K562 (cell line): Measurements from ENCODE around the gene TAS2R41. TPM values are rescaled to one million over a fixed set of nuclear protein-coding genes. Genes with fewer than 3 reads are reported as not detected.
A peak's percentile ranks its signal among the peaks of the same experiment; 100 is the strongest.

Experiments used
- CBFA2T3 ChIP-seq: fragments of 450-650 bp; IDR thresholded peaks from 2 replicates; pipeline ENCODE4 v1.6.1; 2017
- CREM ChIP-seq: IDR thresholded peaks from 2 replicates; pipeline ENCODE4 v1.6.1; 2014; ENCODE audit warnings: antibody characterized with exemption, low read depth
- DPF2 ChIP-seq: fragments of 450-650 bp; IDR thresholded peaks from 2 replicates; pipeline ENCODE4 v1.6.1; 2016
- EHMT2 ChIP-seq: fragments of 450-650 bp; IDR thresholded peaks from 2 replicates; pipeline ENCODE4 v1.6.1; 2018; ENCODE audit warnings: antibody characterized with exemption
- FOXA1 ChIP-seq: fragments of 450-650 bp; IDR thresholded peaks from 2 replicates; pipeline ENCODE4 v1.6.1; 2016; ENCODE audit warnings: mild to moderate bottlenecking, borderline replicate concordance
- HMBOX1 ChIP-seq: sonication (generic); IDR thresholded peaks from 2 replicates; pipeline ENCODE4 v1.6.1; 2016
- MITF ChIP-seq: IDR thresholded peaks from 2 replicates; pipeline ENCODE4 v1.6.1; 2014; ENCODE audit warnings: antibody characterized with exemption
- RBM15 ChIP-seq: fragments of 200-400 bp; formaldehyde crosslinking; IDR thresholded peaks from 2 replicates; pipeline ENCODE4 v1.6.1; 2018; ENCODE audit warnings: mild to moderate bottlenecking, low read length, moderate library complexity; ENCODE audit not compliant: insufficient read depth
- TAL1 ChIP-seq: fragments of 450-650 bp; IDR thresholded peaks from 2 replicates; pipeline ENCODE4 v1.6.1; 2016; ENCODE audit warnings: mild to moderate bottlenecking
- TEAD4 ChIP-seq, 2 experiments: sonication (generic) in 1 of 2; formaldehyde crosslinking in 1 of 2; IDR thresholded peaks; 2 replicates each; pipeline versions ENCODE4 v1.6.1 to v1.8.0; 2012 to 2022; ENCODE audit warnings: borderline replicate concordance in 1 of 2, inconsistent platforms in 1 of 2, low read length in 1 of 2, mild to moderate bottlenecking in 1 of 2, missing genetic modification reagents in 1 of 2
- USF2 ChIP-seq: sonication (generic); formaldehyde crosslinking; IDR thresholded peaks from 2 replicates; pipeline ENCODE4 v1.5.0; 2020; ENCODE audit warnings: missing genetic modification reagents
- ZFP1 ChIP-seq: fragments of 450-650 bp; formaldehyde crosslinking; IDR thresholded peaks from 2 replicates; pipeline ENCODE4 v1.4.0; 2020; ENCODE audit warnings: mild to moderate bottlenecking, mixed read lengths
- polyA plus RNA-seq, 8 experiments: library from polyadenylated mRNA; depleted of rRNA in 4 of 8; stranded (reverse) in 5 of 8; unstranded in 3 of 8; fragments of >200 nt; fragmentation: Nextera tagmentation in 2 of 8; fragmentation: Illumina TruSeq in 1 of 8; extraction: Ambion mirVana in 2 of 8; extraction: Trizol in 1 of 8; gene quantifications; 2 replicates each; pipeline versions ENCODE4 v1.2.1 to v1.2.3, GENCODE V29; 2011 to 2014; ENCODE audit warnings: inconsistent platforms in 1 of 8, missing spikeins in 1 of 8
- total RNA-seq, 7 experiments: library from RNA; depleted of rRNA in 6 of 7; stranded (reverse); fragments of >200 nt in 6 of 7; fragmentation: Illumina TruSeq in 2 of 7; extraction: Trizol in 2 of 7; gene quantifications; 2 replicates each; pipeline versions ENCODE4 v1.2.1 to v1.2.3, GENCODE V29; 2011 to 2021; ENCODE audit warnings: low replicate concordance in 1 of 7
- TF ChIP-seq, protein P1 (sequence below): fragments of 450-650 bp; IDR thresholded peaks from 2 replicates; pipeline ENCODE4 v1.6.1; 2016; ENCODE audit warnings: mild to moderate bottlenecking, moderate library complexity

The TAS2R41 gene
- total and polyA plus RNA-seq, 9 of the 15 experiments (the other 6 are each of a cell fraction or from before 2014, with no cell fraction given), result not detected

GRCh38 chr7:143507094-143507518 is 29.4 kb downstream of the TAS2R41 start (continued):
- TF ChIP-seq USF2 (CRISPR knock-in tag), result peak; percentile 43
- TF ChIP-seq HMBOX1, result peak; percentile 78
- TF ChIP-seq MITF, result 0 out of 2 replicates have a peak, but pooled peaks have one; percentile 3
- TF ChIP-seq CREM, result 0 out of 2 replicates have a peak, but pooled peaks have one; percentile 14
- TF ChIP-seq FOXA1, result no peak
- TF ChIP-seq, protein P1, sequence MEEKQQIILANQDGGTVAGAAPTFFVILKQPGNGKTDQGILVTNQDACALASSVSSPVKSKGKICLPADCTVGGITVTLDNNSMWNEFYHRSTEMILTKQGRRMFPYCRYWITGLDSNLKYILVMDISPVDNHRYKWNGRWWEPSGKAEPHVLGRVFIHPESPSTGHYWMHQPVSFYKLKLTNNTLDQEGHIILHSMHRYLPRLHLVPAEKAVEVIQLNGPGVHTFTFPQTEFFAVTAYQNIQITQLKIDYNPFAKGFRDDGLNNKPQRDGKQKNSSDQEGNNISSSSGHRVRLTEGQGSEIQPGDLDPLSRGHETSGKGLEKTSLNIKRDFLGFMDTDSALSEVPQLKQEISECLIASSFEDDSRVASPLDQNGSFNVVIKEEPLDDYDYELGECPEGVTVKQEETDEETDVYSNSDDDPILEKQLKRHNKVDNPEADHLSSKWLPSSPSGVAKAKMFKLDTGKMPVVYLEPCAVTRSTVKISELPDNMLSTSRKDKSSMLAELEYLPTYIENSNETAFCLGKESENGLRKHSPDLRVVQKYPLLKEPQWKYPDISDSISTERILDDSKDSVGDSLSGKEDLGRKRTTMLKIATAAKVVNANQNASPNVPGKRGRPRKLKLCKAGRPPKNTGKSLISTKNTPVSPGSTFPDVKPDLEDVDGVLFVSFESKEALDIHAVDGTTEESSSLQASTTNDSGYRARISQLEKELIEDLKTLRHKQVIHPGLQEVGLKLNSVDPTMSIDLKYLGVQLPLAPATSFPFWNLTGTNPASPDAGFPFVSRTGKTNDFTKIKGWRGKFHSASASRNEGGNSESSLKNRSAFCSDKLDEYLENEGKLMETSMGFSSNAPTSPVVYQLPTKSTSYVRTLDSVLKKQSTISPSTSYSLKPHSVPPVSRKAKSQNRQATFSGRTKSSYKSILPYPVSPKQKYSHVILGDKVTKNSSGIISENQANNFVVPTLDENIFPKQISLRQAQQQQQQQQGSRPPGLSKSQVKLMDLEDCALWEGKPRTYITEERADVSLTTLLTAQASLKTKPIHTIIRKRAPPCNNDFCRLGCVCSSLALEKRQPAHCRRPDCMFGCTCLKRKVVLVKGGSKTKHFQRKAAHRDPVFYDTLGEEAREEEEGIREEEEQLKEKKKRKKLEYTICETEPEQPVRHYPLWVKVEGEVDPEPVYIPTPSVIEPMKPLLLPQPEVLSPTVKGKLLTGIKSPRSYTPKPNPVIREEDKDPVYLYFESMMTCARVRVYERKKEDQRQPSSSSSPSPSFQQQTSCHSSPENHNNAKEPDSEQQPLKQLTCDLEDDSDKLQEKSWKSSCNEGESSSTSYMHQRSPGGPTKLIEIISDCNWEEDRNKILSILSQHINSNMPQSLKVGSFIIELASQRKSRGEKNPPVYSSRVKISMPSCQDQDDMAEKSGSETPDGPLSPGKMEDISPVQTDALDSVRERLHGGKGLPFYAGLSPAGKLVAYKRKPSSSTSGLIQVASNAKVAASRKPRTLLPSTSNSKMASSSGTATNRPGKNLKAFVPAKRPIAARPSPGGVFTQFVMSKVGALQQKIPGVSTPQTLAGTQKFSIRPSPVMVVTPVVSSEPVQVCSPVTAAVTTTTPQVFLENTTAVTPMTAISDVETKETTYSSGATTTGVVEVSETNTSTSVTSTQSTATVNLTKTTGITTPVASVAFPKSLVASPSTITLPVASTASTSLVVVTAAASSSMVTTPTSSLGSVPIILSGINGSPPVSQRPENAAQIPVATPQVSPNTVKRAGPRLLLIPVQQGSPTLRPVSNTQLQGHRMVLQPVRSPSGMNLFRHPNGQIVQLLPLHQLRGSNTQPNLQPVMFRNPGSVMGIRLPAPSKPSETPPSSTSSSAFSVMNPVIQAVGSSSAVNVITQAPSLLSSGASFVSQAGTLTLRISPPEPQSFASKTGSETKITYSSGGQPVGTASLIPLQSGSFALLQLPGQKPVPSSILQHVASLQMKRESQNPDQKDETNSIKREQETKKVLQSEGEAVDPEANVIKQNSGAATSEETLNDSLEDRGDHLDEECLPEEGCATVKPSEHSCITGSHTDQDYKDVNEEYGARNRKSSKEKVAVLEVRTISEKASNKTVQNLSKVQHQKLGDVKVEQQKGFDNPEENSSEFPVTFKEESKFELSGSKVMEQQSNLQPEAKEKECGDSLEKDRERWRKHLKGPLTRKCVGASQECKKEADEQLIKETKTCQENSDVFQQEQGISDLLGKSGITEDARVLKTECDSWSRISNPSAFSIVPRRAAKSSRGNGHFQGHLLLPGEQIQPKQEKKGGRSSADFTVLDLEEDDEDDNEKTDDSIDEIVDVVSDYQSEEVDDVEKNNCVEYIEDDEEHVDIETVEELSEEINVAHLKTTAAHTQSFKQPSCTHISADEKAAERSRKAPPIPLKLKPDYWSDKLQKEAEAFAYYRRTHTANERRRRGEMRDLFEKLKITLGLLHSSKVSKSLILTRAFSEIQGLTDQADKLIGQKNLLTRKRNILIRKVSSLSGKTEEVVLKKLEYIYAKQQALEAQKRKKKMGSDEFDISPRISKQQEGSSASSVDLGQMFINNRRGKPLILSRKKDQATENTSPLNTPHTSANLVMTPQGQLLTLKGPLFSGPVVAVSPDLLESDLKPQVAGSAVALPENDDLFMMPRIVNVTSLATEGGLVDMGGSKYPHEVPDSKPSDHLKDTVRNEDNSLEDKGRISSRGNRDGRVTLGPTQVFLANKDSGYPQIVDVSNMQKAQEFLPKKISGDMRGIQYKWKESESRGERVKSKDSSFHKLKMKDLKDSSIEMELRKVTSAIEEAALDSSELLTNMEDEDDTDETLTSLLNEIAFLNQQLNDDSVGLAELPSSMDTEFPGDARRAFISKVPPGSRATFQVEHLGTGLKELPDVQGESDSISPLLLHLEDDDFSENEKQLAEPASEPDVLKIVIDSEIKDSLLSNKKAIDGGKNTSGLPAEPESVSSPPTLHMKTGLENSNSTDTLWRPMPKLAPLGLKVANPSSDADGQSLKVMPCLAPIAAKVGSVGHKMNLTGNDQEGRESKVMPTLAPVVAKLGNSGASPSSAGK, result peak; percentile 89
- no peak for TF ChIP-seq ZFP1 (CRISPR knock-in tag)
- TF ChIP-seq TAL1, result peak; percentile 70; the same call in 1 of the 2 replicates
- TF ChIP-seq TEAD4 (IDR thresholded peaks at IDR 0.05; ENCODE audit: low read length), result peak; percentile 79
- no peak for TF ChIP-seq TEAD4 (CRISPR knock-in tag; IDR thresholded peaks at IDR 0.05; ENCODE audit: borderline replicate concordance)
- peak; percentile 80 for TF ChIP-seq DPF2
- no peak for TF ChIP-seq RBM15
- peak; percentile 38; the same call in 1 of the 2 replicates for TF ChIP-seq EHMT2
- TF ChIP-seq CBFA2T3, result peak; percentile 90
